Measurements from ENCODE around the gene SUMF2. TPM values are rescaled to one million over a fixed set of nuclear protein-coding genes. Genes with fewer than 3 reads are reported as not detected.

The SUMF2 gene
- total RNA-seq, 1 donor from 2014 or later: 87.8 TPM

GRCh38 chr7:56127241-56127975 is 63.3 kb downstream of the SUMF2 start:
- no peaks in the 10 kb centered on the region for H3K27me3 ChIP-seq (ENCODE audit: insufficient read depth, low read length)
- H3K27ac ChIP-seq (ENCODE audit: low read depth, low read length): no peak overlapping the region
- H3K27ac Mint-ChIP-seq (ENCODE audit: unreplicated experiment): no peak overlapping the region
- no peaks in the 10 kb centered on the region for H3K9me3 ChIP-seq (ENCODE audit: insufficient read depth, low read depth, low read length)
- no peaks in the 10 kb centered on the region for H3K36me3 ChIP-seq (ENCODE audit: insufficient read depth, low read length)
- H3K4me1 Mint-ChIP-seq (ENCODE audit: low read depth, unreplicated experiment): no peaks in the 10 kb centered on the region
- no peak overlapping the region for H3K4me2 ChIP-seq (ENCODE audit: low read length)
- H2AFZ ChIP-seq (ENCODE audit: low read depth, low read length): no peak overlapping the region
- H3K36me3 Mint-ChIP-seq (ENCODE audit: low read depth, unreplicated experiment): no peaks in the 10 kb centered on the region
- no peaks in the 10 kb centered on the region for H3K27me3 Mint-ChIP-seq (ENCODE audit: low read depth, unreplicated experiment)
- no peak for FAIRE-seq
- no peak for DNase-seq (ENCODE audit: low read depth)
- no peaks in the 10 kb centered on the region for H3K4me1 ChIP-seq (ENCODE audit: insufficient read depth, low read length)
- H3K79me2 ChIP-seq (ENCODE audit: insufficient read depth, low read length): no peaks in the 10 kb centered on the region
- H3K4me3 ChIP-seq (ENCODE audit: insufficient read depth, low read depth, low read length): no peak overlapping the region
- peaks cover 4% of the 10 kb centered on the region for H3K9me3 Mint-ChIP-seq (ENCODE audit: unreplicated experiment)
- H3K9ac ChIP-seq (ENCODE audit: low read length): no peak overlapping the region
- H4K20me1 ChIP-seq (ENCODE audit: insufficient read depth, low read length): no peaks in the 10 kb centered on the region
- TF ChIP-seq CTCF (IDR thresholded peaks at IDR 0.05; ENCODE audit: insufficient read depth, low read depth, low read length) (no peak), EZH2 (IDR thresholded peaks at IDR 0.05; ENCODE audit: insufficient read depth, low read length) (no peak)
- H3K4me3 Mint-ChIP-seq (ENCODE audit: unreplicated experiment): no peak overlapping the region

Other genes starting within 250 kb of the SUMF2 start
- not detected in 2 replicates for gene SEPTIN14, start 201.5 kb upstream of the SUMF2 start, total RNA-seq
- 1.9 and 3.5 TPM in 2 replicates for gene ZNF713, start 176.8 kb upstream of the SUMF2 start, total RNA-seq
- 13.8 and 15.7 TPM in 2 replicates for gene MRPS17, start 112.4 kb upstream of the SUMF2 start, total RNA-seq
- gene NIPSNAP2, start 99.7 kb upstream of the SUMF2 start, total RNA-seq: 33.2 and 37.4 TPM in 2 replicates
- 69.2 and 72.7 TPM in 2 replicates for gene PSPH, start 12.8 kb upstream of the SUMF2 start, total RNA-seq
- 160 and 180 TPM in 2 replicates for gene CCT6A, start 12.5 kb upstream of the SUMF2 start, total RNA-seq
- gene PHKG1, start 28.7 kb downstream of the SUMF2 start, total RNA-seq: not detected in 2 replicates
- gene CHCHD2, start 42.2 kb downstream of the SUMF2 start, total RNA-seq: not detected in 2 replicates
- not detected in 2 replicates for gene NUPR2, start 52.1 kb downstream of the SUMF2 start, total RNA-seq